Measurements from ENCODE around the gene D2HGDH. TPM values are rescaled to one million over a fixed set of nuclear protein-coding genes. Genes with fewer than 3 reads are reported as not detected.

The D2HGDH gene
- total and polyA plus RNA-seq, 12 donors, result 7.6 to 24.7 (median 19.1) TPM

DNA sequence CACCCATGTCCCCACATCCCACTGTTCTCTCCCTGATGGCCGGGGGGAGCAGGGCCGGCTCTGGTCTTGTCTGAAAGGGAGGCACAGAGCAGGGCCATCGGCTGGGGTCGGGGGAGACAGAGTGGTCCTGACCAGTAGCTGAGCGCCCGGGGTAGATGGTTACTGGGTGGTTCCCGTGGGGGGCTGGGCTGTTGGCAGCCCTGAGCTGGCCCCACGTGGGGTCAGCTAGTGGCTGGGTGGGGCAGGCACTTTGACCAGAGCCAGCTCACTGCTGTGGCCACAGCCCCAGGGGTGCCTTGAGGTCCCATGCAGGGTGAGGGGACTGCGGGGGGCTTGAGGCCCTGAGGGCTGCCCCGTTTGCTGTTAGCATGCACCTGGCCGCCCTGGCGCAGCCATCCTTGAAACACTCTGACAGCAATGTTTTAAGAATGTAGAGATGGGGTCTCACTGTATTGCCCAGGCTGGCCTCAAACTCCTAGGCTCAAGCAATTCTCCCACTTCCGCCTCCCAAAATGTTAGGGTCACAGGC lies 62.2 kb downstream of the D2HGDH start:
- Histone ChIP-seq H3K36me3 (no peaks in the 10 kb centered on the region), H3K27ac (no peak overlapping the region), H3K4me3 (no peak overlapping the region), H3K27me3 (no peaks in the 10 kb centered on the region), H3K4me1 (peaks cover 0 to 5% (median 0%) of the 10 kb centered on the region in 9 donors), H3K9me3 (no peaks in the 10 kb centered on the region)
- intact Hi-C loops (cut with DNase I), result no loop called here
- ATAC-seq (no peak), DNase-seq (no peak)
- 90 to 93% methylated on average over 13 of the region's 13 CpGs for WGBS, 2 donors
- TF ChIP-seq, protein P1, sequence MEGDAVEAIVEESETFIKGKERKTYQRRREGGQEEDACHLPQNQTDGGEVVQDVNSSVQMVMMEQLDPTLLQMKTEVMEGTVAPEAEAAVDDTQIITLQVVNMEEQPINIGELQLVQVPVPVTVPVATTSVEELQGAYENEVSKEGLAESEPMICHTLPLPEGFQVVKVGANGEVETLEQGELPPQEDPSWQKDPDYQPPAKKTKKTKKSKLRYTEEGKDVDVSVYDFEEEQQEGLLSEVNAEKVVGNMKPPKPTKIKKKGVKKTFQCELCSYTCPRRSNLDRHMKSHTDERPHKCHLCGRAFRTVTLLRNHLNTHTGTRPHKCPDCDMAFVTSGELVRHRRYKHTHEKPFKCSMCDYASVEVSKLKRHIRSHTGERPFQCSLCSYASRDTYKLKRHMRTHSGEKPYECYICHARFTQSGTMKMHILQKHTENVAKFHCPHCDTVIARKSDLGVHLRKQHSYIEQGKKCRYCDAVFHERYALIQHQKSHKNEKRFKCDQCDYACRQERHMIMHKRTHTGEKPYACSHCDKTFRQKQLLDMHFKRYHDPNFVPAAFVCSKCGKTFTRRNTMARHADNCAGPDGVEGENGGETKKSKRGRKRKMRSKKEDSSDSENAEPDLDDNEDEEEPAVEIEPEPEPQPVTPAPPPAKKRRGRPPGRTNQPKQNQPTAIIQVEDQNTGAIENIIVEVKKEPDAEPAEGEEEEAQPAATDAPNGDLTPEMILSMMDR (IDR thresholded peaks at IDR 0.05), result no peak

DNA sequence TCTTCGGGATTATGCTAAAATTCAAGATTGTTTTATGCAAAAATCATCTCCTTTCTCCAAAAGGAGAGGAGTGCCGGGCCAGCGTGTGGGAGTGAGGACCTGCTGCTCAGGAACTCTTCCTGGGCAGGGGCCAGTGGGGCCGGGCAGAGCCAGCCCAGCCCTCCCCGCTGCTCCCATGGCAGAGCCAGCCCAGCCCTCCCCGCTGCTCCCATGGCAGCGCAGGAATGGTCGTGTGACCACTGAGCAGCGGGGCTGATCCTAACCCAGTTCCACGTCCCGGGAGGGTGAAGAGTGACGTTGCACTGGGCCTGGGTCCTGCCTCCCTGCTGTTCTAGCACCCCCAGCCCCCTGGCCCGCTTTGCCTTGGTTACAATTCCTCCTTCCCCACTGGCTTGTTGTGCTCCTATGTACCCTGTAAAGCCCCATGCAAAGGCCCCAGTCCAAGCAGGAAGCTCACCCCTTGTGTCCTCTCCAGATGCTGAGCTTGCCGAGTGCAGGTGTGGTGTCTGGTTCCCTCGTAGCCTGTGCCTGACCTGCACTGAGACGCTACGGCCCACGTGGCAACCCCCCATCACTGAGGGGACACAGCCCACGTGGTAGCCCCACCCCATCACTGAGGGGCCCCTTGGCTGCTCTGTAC lies 63.1 kb downstream of the D2HGDH start:
- Histone ChIP-seq H3K27ac (no peak overlapping the region), H3K36me3 (no peaks in the 10 kb centered on the region), H3K27me3 (peaks cover 0 to under 1% (median under 1%) of the 10 kb centered on the region in 7 donors), H3K4me1 (no peaks in the 10 kb centered on the region), H3K9me3 (no peaks in the 10 kb centered on the region), H3K4me3 (no peak overlapping the region)
- intact Hi-C loops (cut with DNase I), result no loop called here
- DNase-seq (no peak), ATAC-seq (no peak)
- TF ChIP-seq, protein P1 (IDR thresholded peaks at IDR 0.05), result no peak
- 78 to 82% methylated on average over 18 to 19 of the region's 19 CpGs for WGBS, 2 donors

DNA sequence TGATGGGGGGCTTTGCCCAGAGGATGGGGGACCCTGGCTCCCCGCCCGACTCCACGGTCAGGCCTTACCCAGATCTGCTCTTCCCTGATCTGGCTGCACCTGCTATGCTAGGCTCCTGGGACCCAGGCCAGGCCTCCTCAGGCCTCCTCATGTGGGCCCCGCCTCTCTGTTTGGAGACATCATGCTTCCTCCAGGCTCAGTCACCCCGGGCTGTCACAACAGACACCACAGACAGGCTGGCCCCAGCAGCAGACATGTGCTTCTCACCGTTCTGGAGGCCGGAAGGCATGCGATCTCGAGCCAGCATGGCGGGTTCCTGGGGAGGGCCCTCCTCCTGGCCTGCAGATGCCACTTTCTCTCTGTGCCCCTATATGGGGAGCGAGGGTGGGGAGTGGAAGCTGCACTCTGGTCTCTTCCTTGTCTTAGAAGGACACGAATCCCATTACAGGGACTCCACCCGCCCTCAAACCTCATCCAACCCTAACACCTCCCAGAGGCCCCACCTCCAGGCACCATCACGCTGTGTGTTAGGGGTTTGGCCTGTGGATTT lies 63.7 kb downstream of the D2HGDH start:
- no peaks in the 10 kb centered on the region for H3K9me3 ChIP-seq
- no peaks in the 10 kb centered on the region for H3K36me3 ChIP-seq
- no peak for ATAC-seq
- no peak overlapping the region for H3K4me3 ChIP-seq
- intact Hi-C loops (cut with DNase I), result no loop called here
- H3K4me1 ChIP-seq, result peaks cover 0 to 4% (median 4%) of the 10 kb centered on the region in 9 donors
- TF ChIP-seq, protein P1 (IDR thresholded peaks at IDR 0.05), result no peak
- peaks cover 0 to 7% (median 6%) of the 10 kb centered on the region in 7 donors for H3K27me3 ChIP-seq
- no peak for DNase-seq
- H3K27ac ChIP-seq, result no peak overlapping the region
- WGBS, 2 donors, result 85 to 88% methylated on average over 14 of the region's 14 CpGs

DNA sequence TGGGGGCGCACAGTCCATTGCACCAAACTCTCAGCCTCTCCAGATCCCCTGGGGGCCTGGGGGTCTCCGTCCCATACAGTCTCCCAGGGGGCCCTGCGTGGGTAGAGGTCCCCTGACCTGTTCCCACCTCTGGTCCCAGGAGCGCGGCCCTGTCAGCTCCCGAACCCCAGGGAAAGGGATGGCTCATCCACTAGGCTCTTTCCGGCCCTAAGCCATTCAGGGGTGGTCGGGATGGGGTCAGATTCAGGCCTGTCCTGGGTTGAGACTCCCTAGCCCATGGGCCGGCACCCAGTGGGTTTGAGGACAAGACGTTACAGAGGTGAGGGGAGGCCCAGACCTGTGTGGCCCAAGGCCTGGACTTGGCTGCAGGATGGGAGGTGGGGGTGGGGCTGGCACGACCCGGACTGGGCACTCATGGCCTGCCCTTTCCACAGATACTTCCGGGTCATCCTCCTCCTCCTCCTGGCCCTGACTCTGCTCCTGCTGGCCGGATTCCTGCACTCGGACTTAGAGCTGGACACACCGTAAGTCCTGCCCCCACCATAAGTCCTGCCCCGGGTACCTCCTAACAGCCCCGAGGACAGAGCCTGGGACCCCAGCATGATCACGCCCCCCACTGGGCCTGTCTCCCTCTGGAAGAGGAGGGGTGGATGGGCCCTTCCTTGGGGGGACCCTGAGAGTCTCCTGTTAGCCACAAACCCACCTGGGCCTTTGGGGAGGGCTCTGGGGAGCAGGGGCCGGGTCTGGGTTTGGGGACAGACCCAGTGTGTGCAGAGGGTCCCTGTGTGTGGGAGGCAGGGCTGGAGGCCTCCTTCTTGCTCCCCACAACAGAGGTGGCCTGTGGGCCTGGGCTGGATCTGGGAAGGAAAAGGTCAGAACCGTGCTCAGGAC lies 64.4 kb downstream of the D2HGDH start:
- intact Hi-C loops (cut with DNase I), result no loop called here
- H3K4me1 ChIP-seq, result peaks cover under 1 to 11% (median 9%) of the 10 kb centered on the region in 9 donors
- ATAC-seq (no peak), DNase-seq (no peak)
- WGBS, 2 donors, result 89 to 90% methylated on average over 21 of the region's 21 CpGs
- no peak overlapping the region for H3K4me3 ChIP-seq
- no peaks in the 10 kb centered on the region for H3K36me3 ChIP-seq
- no peak overlapping the region for H3K27ac ChIP-seq
- H3K9me3 ChIP-seq, result no peaks in the 10 kb centered on the region
- peaks cover 0 to 13% (median 12%) of the 10 kb centered on the region in 7 donors for H3K27me3 ChIP-seq
- TF ChIP-seq, protein P1 (IDR thresholded peaks at IDR 0.05), result no peak

Data from heart right ventricle (tissue), 16 donors.